HepG2 (cell line): ENCODE data around the gene SLC50A1. TPM values are rescaled to one million over a fixed set of nuclear protein-coding genes. Genes with fewer than 3 reads are reported as not detected.
A peak's percentile ranks its signal among the peaks of the same experiment; 100 is the strongest.

ENCODE experiments used
- CBFB ChIP-seq: sonication (generic); formaldehyde crosslinking; IDR thresholded peaks from 2 replicates; pipeline ENCODE4 v1.4.0; 2020; ENCODE audit warnings: missing genetic modification reagents
- HBP1 ChIP-seq: IDR thresholded peaks from 2 replicates; pipeline ENCODE4 v1.6.1; 2016; ENCODE audit warnings: low read depth, control low read depth
- JUNB ChIP-seq: sonication (generic); formaldehyde crosslinking; IDR thresholded peaks from 2 replicates; pipeline ENCODE4 v1.8.0; 2022; ENCODE audit warnings: missing genetic modification reagents, mild to moderate bottlenecking, borderline replicate concordance
- REPIN1 ChIP-seq: sonication (generic); formaldehyde crosslinking; IDR thresholded peaks from 2 replicates; pipeline ENCODE4 v1.8.0; 2022; ENCODE audit warnings: missing genetic modification reagents, low read depth, mild to moderate bottlenecking, borderline replicate concordance
- RXRA ChIP-seq: sonication (generic); formaldehyde crosslinking; IDR thresholded peaks from 2 replicates; pipeline ENCODE4 v1.5.1; 2020; ENCODE audit warnings: missing genetic modification reagents
- SATB2 ChIP-seq: sonication (generic); formaldehyde crosslinking; IDR thresholded peaks from 2 replicates; pipeline ENCODE4 v1.5.0; 2020; ENCODE audit warnings: missing genetic modification reagents
- SOX6 ChIP-seq, 2 experiments: fragments of 450-650 bp in 1 of 2; sonication (generic) in 1 of 2; formaldehyde crosslinking in 1 of 2; IDR thresholded peaks; 2 replicates each; pipeline versions ENCODE4 v1.4.0 to v1.6.1; 2017 to 2020; ENCODE audit warnings: antibody characterized with exemption in 1 of 2, mild to moderate bottlenecking in 1 of 2, missing genetic modification reagents in 1 of 2
- WIZ ChIP-seq: sonication (generic); formaldehyde crosslinking; IDR thresholded peaks from 2 replicates; pipeline ENCODE4 v1.5.1; 2020; ENCODE audit warnings: mild to moderate bottlenecking, missing genetic modification reagents
- ZBTB40 ChIP-seq, 2 experiments: fragments of 450-650 bp in 1 of 2; sonication (generic) in 1 of 2; formaldehyde crosslinking in 1 of 2; IDR thresholded peaks; 2 replicates each; pipeline versions ENCODE4 v1.6.1 to v1.8.0; 2016 to 2022; ENCODE audit warnings: antibody characterized with exemption in 1 of 2, mild to moderate bottlenecking in 1 of 2, missing genetic modification reagents in 1 of 2
- ZNF563 ChIP-seq: sonication (generic); formaldehyde crosslinking; IDR thresholded peaks from 2 replicates; pipeline ENCODE4 v1.8.0; 2022; ENCODE audit warnings: mild to moderate bottlenecking, moderate library complexity, missing genetic modification reagents
- ZNF766 ChIP-seq: sonication (generic); formaldehyde crosslinking; IDR thresholded peaks from 2 replicates; pipeline ENCODE4 v1.5.0; 2020; ENCODE audit warnings: missing genetic modification reagents, borderline replicate concordance
- ZSCAN22 ChIP-seq: sonication (generic); formaldehyde crosslinking; IDR thresholded peaks from 2 replicates; pipeline ENCODE4 v1.4.0; 2020; ENCODE audit warnings: mild to moderate bottlenecking, missing genetic modification reagents
- ZXDC ChIP-seq: sonication (generic); formaldehyde crosslinking; IDR thresholded peaks from 2 replicates; pipeline ENCODE4 v1.5.0; 2020; ENCODE audit warnings: mild to moderate bottlenecking, missing genetic modification reagents
- polyA plus RNA-seq, 8 experiments: library from polyadenylated mRNA; depleted of rRNA in 3 of 8; stranded (reverse) in 7 of 8; unstranded in 1 of 8; fragments of >200 nt; fragmentation: Illumina TruSeq in 4 of 8; extraction: Trizol in 4 of 8; gene quantifications; 2 replicates each; pipeline versions ENCODE4 v1.2.1 to v1.2.3, GENCODE V29; 2011 to 2016; ENCODE audit warnings: low read depth in 4 of 8, missing spikeins in 1 of 8, mixed read lengths in 1 of 8; ENCODE audit not compliant: insufficient read depth in 1 of 8
- total RNA-seq, 5 experiments: library from RNA; depleted of rRNA; stranded (reverse); fragments of >200 nt; fragmentation: Illumina TruSeq; extraction: Trizol; gene quantifications; 2 replicates each; pipeline ENCODE4 v1.2.3, GENCODE V29; 2016; ENCODE audit warnings: low read depth in 1 of 5
- TF ChIP-seq, protein P1 (sequence below): sonication (generic); formaldehyde crosslinking; IDR thresholded peaks from 2 replicates; pipeline ENCODE4 v1.8.0; 2023; ENCODE audit warnings: mild to moderate bottlenecking, missing genetic modification reagents

The SLC50A1 gene
- total and polyA plus RNA-seq, 2 of the 13 experiments (the other 11 are each of a cell fraction or from before 2014, with no cell fraction given) = 22.5 to 46.8 TPM

DNA sequence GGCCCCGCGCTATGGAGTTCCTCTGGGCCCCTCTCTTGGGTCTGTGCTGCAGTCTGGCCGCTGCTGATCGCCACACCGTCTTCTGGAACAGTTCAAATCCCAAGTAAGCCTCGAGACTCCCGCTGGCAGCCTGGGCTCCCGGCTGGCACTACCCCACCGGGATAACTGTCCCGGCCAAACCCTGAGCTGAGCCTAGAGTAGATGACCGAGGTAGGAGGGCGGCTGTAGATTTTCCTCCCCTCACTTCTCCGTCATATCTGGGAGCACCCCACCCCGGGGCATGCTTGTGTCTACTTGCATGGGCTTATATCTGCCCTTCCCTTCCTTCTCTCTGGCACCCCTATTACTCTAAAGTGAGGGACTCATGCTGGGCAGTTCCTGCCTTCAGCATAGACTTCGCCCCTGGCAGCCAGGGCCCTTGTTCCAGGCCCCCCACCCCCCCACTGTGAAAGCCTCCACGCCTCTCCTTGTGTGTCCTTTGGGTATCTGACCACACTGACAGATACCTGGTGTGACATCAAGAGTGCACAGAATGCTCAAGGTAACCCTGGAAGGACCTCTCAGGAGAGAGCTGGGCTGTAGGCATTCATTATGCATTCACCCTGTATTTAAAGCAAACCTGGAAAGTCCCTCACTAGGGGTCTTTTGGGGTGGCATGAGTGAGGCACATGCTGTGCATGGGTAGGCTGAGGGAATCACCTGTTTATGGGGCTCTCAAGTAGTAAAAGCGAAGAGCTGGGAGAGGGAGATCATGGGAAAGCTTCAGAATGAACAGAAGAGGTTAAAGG is 7.5 kb upstream of the SLC50A1 start (continued):
- no peak for TF ChIP-seq ZBTB40 (IDR thresholded peaks at IDR 0.05)
- TF ChIP-seq ZBTB40 (CRISPR knock-in tag; IDR thresholded peaks at IDR 0.05) = no peak
- 0 out of 2 replicates have a peak, but pooled peaks have one; percentile 7 for TF ChIP-seq ZNF766 (CRISPR knock-in tag)
- TF ChIP-seq ZXDC (CRISPR knock-in tag) = no peak
- no peak for TF ChIP-seq HBP1 (CRISPR knock-in tag)
- TF ChIP-seq ZNF563 (CRISPR knock-in tag) = no peak
- TF ChIP-seq, protein P1, sequence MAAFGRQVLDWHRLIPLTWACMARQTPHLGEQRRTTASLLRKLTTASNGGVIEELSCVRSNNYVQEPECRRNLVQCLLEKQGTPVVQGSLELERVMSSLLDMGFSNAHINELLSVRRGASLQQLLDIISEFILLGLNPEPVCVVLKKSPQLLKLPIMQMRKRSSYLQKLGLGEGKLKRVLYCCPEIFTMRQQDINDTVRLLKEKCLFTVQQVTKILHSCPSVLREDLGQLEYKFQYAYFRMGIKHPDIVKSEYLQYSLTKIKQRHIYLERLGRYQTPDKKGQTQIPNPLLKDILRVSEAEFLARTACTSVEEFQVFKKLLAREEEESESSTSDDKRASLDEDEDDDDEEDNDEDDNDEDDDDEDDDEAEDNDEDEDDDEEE (CRISPR knock-in tag) = peak; percentile 85; the same call in 1 of the 2 replicates
- TF ChIP-seq SATB2 = no peak
- no peak for TF ChIP-seq WIZ
- TF ChIP-seq JUNB = no peak
- TF ChIP-seq ZSCAN22 (CRISPR knock-in tag) = no peak
- 0 out of 2 replicates have a peak, but pooled peaks have one; percentile 22 for TF ChIP-seq REPIN1
- TF ChIP-seq CBFB (CRISPR knock-in tag) = no peak
- TF ChIP-seq SOX6 (IDR thresholded peaks at IDR 0.05) = no peak
- TF ChIP-seq SOX6 (CRISPR knock-in tag; IDR thresholded peaks at IDR 0.05) = no peak
- no peak for TF ChIP-seq RXRA (CRISPR knock-in tag)
